GM19468 (cell line): ENCODE data around the gene VOPP1.
"Not testable (repeated sequence)": the region's sequence is repeated elsewhere in the genome, so short reads cannot be mapped to it uniquely, and the experiment has no call there.

Source experiments
- ATAC-seq: cut with Tn5 transposase; IDR thresholded peaks from one replicate; pipeline ENCODE4 v1.9.1; 2021; ENCODE audit warnings: mild to moderate bottlenecking, moderate library complexity, moderate number of reproducible peaks; ENCODE audit not compliant: unreplicated experiment; ENCODE audit errors: extremely low read depth

Gene VOPP1

GRCh38 chr7:55474944-55475854 lies 97.1 kb downstream of the VOPP1 start:
- ATAC-seq: no peak

- no peak for ATAC-seq
Observed at GRCh38 chr7:55473932-55474331, 98.4 kb downstream of the VOPP1 start.

GRCh38 chr7:55472928-55473725 lies 99.2 kb downstream of the VOPP1 start:
- ATAC-seq: no peak

GRCh38 chr7:55472406-55472805 lies 99.9 kb downstream of the VOPP1 start:
- not testable (repeated sequence) for ATAC-seq

GRCh38 chr7:55471594-55471993 lies 100.7 kb downstream of the VOPP1 start:
- not testable (repeated sequence) for ATAC-seq

GRCh38 chr7:55470261-55470660 lies 102.0 kb downstream of the VOPP1 start:
- no peak for ATAC-seq

GRCh38 chr7:55469721-55470120 lies 102.6 kb downstream of the VOPP1 start:
- ATAC-seq: no peak

- ATAC-seq: no peak
Observed at GRCh38 chr7:55469271-55469681, 103.0 kb downstream of the VOPP1 start.

GRCh38 chr7:55468495-55468894 lies 103.8 kb downstream of the VOPP1 start:
- no peak for ATAC-seq

- no peak for ATAC-seq
Observed at GRCh38 chr7:55467047-55467593, 105.2 kb downstream of the VOPP1 start.

- ATAC-seq: no peak
Observed at GRCh38 chr7:55465691-55466090, 106.6 kb downstream of the VOPP1 start.

GRCh38 chr7:55464422-55464821 lies 107.9 kb downstream of the VOPP1 start:
- ATAC-seq: no peak

GRCh38 chr7:55463686-55464262 lies 108.5 kb downstream of the VOPP1 start:
- no peak for ATAC-seq

GRCh38 chr7:55458351-55458750 lies 114.0 kb downstream of the VOPP1 start:
- ATAC-seq: no peak

GRCh38 chr7:55457801-55458200 lies 114.5 kb downstream of the VOPP1 start:
- ATAC-seq: no peak

GRCh38 chr7:55452971-55453370 lies 119.3 kb downstream of the VOPP1 start:
- ATAC-seq: no peak

- ATAC-seq: no peak
Observed at GRCh38 chr7:55449992-55450535, 122.2 kb downstream of the VOPP1 start.

- no peak for ATAC-seq
Observed at GRCh38 chr7:55449205-55449991, 122.9 kb downstream of the VOPP1 start.

- ATAC-seq: no peak
Observed at GRCh38 chr7:55448526-55448925, 123.8 kb downstream of the VOPP1 start.
